HEK293 (cell line): ENCODE measurements around the gene NSG1.

Experiments used
- CTCF ChIA-PET: fragments of 350-600 bp; formaldehyde crosslinking; extraction: SDS; loops from one replicate; lab custom pipeline; 2021; ENCODE audit warnings: antibody characterized with exemption; lab: Yijun Ruan, JAX
- POLR2A ChIA-PET: fragments of 300-600 bp; formaldehyde crosslinking; extraction: SDS; loops from one replicate; lab custom pipeline; 2020; ENCODE audit warnings: antibody characterized with exemption, inconsistent platforms; lab: Yijun Ruan, JAX
- H3K27ac ChIP-seq: fragments of 200-500 bp; sonication (Bioruptor generic); 2 replicates; pipeline ENCODE4 v1.5.1; 2014; ENCODE audit warnings: low read depth, low read length, control low read depth, inconsistent platforms; ENCODE audit errors: extremely low read depth
- H3K36me3 ChIP-seq, 2 experiments: fragments of 200-500 bp in 1 of 2; sonication (Bioruptor generic) in 1 of 2; 1 replicate in 1 of 2; 2 replicates in 1 of 2; pipeline ENCODE4 v1.5.1; 2014 to 2017; ENCODE audit warnings: inconsistent platforms in 2 of 2, low read length in 2 of 2; ENCODE audit not compliant: control insufficient read depth in 2 of 2, insufficient read depth in 1 of 2
- H3K4me1 ChIP-seq: fragments of 200-500 bp; sonication (Bioruptor generic); 2 replicates; pipeline ENCODE4 v1.5.1; 2014; ENCODE audit warnings: mild to moderate bottlenecking, low read length, inconsistent platforms; ENCODE audit not compliant: control insufficient read depth, insufficient read depth
- H3K4me3 ChIP-seq: 2 replicates; pipeline ENCODE4 v1.5.1; 2011; ENCODE audit warnings: low read depth, mild to moderate bottlenecking, control low read depth, low read length, moderate library complexity
- H3K9me3 ChIP-seq: fragments of 200-500 bp; sonication (Bioruptor generic); 2 replicates; pipeline ENCODE4 v1.5.1; 2014; ENCODE audit warnings: low read depth, low read length, inconsistent platforms; ENCODE audit not compliant: control insufficient read depth, insufficient read depth
- EGR2 ChIP-seq: fragments of 450-650 bp; formaldehyde crosslinking; IDR thresholded peaks from 2 replicates; pipeline ENCODE4 v1.5.1; 2016; ENCODE audit warnings: low read depth, missing biosample characterization, missing genetic modification characterization
- HOXD13 ChIP-seq: sonication (generic); formaldehyde crosslinking; IDR thresholded peaks from 2 replicates; pipeline ENCODE4 v1.8.0; 2022; ENCODE audit warnings: missing genetic modification reagents, borderline replicate concordance
- KLF1 ChIP-seq: fragments of 450-650 bp; formaldehyde crosslinking; IDR thresholded peaks from 2 replicates; pipeline ENCODE4 v1.5.1; 2016; ENCODE audit warnings: missing biosample characterization, missing genetic modification characterization
- KLF7 ChIP-seq: fragments of 450-650 bp; formaldehyde crosslinking; IDR thresholded peaks from 2 replicates; pipeline ENCODE4 v1.5.1; 2016; ENCODE audit warnings: missing biosample characterization, missing genetic modification characterization, borderline replicate concordance
- OSR2 ChIP-seq: fragments of 450-650 bp; formaldehyde crosslinking; IDR thresholded peaks from 2 replicates; pipeline ENCODE4 v1.5.1; 2016; ENCODE audit warnings: missing biosample characterization, missing genetic modification characterization
- RBAK ChIP-seq: fragments of 450-650 bp; formaldehyde crosslinking; IDR thresholded peaks from 2 replicates; pipeline ENCODE4 v1.5.1; 2016; ENCODE audit warnings: missing biosample characterization, missing genetic modification characterization
- SCRT2 ChIP-seq: fragments of 450-650 bp; formaldehyde crosslinking; IDR thresholded peaks from 2 replicates; pipeline ENCODE4 v1.5.1; 2016; ENCODE audit warnings: missing biosample characterization, missing genetic modification characterization
- SP2 ChIP-seq: fragments of 450-650 bp; formaldehyde crosslinking; IDR thresholded peaks from 2 replicates; pipeline ENCODE4 v1.5.1; 2016; ENCODE audit warnings: missing biosample characterization, missing genetic modification characterization
- TRIM28 ChIP-seq: IDR thresholded peaks from 2 replicates; pipeline ENCODE4 v1.6.1; 2011; ENCODE audit warnings: low read length, control low read depth, borderline replicate concordance
- ZBTB44 ChIP-seq: fragments of 450-650 bp; IDR thresholded peaks from 2 replicates; pipeline ENCODE4 v1.5.1; 2018; ENCODE audit warnings: missing biosample characterization, mild to moderate bottlenecking, missing genetic modification characterization
- ZBTB49 ChIP-seq: fragments of 450-650 bp; formaldehyde crosslinking; IDR thresholded peaks from 2 replicates; pipeline ENCODE4 v1.5.1; 2016; ENCODE audit warnings: missing biosample characterization, missing genetic modification characterization, low read depth
- ZFP41 ChIP-seq: fragments of 450-650 bp; formaldehyde crosslinking; IDR thresholded peaks from 2 replicates; pipeline ENCODE4 v1.5.1; 2016; ENCODE audit warnings: missing biosample characterization, missing genetic modification characterization, borderline replicate concordance
- ZNF175 ChIP-seq: fragments of 450-650 bp; formaldehyde crosslinking; IDR thresholded peaks from 2 replicates; pipeline ENCODE4 v1.5.1; 2016; ENCODE audit warnings: missing biosample characterization, missing genetic modification characterization
- ZNF19 ChIP-seq: fragments of 450-650 bp; formaldehyde crosslinking; IDR thresholded peaks from 2 replicates; pipeline ENCODE4; 2016; ENCODE audit warnings: missing biosample characterization, missing genetic modification characterization, low read depth
- ZNF335 ChIP-seq: fragments of 450-650 bp; formaldehyde crosslinking; conservative IDR thresholded peaks from 2 replicates; pipeline ENCODE4 v1.5.1; 2016; ENCODE audit warnings: missing biosample characterization, missing genetic modification characterization
- ZNF341 ChIP-seq: fragments of 450-650 bp; formaldehyde crosslinking; IDR thresholded peaks from 2 replicates; pipeline ENCODE4; 2016; ENCODE audit warnings: low read depth, missing biosample characterization, missing genetic modification characterization
- ZNF416 ChIP-seq: fragments of 450-650 bp; formaldehyde crosslinking; IDR thresholded peaks from 2 replicates; pipeline ENCODE4 v1.5.1; 2016; ENCODE audit warnings: missing biosample characterization, missing genetic modification characterization
- ZNF48 ChIP-seq: fragments of 450-650 bp; formaldehyde crosslinking; IDR thresholded peaks from 2 replicates; pipeline ENCODE4 v1.5.1; 2016; ENCODE audit warnings: missing biosample characterization, missing genetic modification characterization
- ZNF488 ChIP-seq: fragments of 450-650 bp; formaldehyde crosslinking; IDR thresholded peaks from 2 replicates; pipeline ENCODE4 v1.5.1; 2016; ENCODE audit warnings: missing biosample characterization, missing genetic modification characterization
- ZNF514 ChIP-seq: fragments of 450-650 bp; formaldehyde crosslinking; IDR thresholded peaks from 2 replicates; pipeline ENCODE4 v1.5.1; 2016; ENCODE audit warnings: missing biosample characterization, missing genetic modification characterization
- ZNF561 ChIP-seq: fragments of 450-650 bp; IDR thresholded peaks from 2 replicates; pipeline ENCODE4 v1.5.1; 2018; ENCODE audit warnings: missing biosample characterization, missing genetic modification characterization, borderline replicate concordance
- ZNF654 ChIP-seq: fragments of 450-650 bp; formaldehyde crosslinking; IDR thresholded peaks from 2 replicates; pipeline ENCODE4 v1.5.1; 2016; ENCODE audit warnings: low read depth, missing biosample characterization, missing genetic modification characterization
- ZNF792 ChIP-seq: fragments of 450-650 bp; formaldehyde crosslinking; IDR thresholded peaks from 2 replicates; pipeline ENCODE4 v1.5.1; 2016; ENCODE audit warnings: missing biosample characterization, missing genetic modification characterization
- ZSCAN23 ChIP-seq: fragments of 450-650 bp; formaldehyde crosslinking; IDR thresholded peaks from 2 replicates; pipeline ENCODE4 v1.5.1; 2016; ENCODE audit warnings: missing biosample characterization, missing genetic modification characterization

Gene NSG1

DNA sequence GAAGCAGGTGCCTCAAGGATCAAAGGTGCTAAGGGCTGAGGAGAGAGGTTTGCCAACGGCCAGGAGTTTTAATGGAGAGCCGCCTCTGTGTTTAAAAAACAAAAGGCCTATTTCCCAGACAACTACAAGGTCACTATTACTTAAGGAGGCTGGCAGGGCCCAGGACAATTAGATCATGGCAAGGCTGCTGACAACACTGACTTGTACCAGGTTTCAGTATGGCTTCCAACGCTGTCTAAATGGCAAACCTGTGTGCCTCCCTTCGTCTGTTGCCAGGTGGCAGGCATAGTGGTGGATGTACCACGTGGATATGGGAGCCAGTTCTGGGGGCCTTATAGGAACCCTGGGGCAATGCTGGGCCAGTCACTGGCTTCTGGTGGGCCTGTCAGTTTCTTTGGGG, 41.0 kb downstream of the NSG1 start (continued):
- no peak for TF ChIP-seq ZBTB49 (tag by site-specific recombination)
- no peak for TF ChIP-seq ZNF792 (tag by site-specific recombination)

DNA sequence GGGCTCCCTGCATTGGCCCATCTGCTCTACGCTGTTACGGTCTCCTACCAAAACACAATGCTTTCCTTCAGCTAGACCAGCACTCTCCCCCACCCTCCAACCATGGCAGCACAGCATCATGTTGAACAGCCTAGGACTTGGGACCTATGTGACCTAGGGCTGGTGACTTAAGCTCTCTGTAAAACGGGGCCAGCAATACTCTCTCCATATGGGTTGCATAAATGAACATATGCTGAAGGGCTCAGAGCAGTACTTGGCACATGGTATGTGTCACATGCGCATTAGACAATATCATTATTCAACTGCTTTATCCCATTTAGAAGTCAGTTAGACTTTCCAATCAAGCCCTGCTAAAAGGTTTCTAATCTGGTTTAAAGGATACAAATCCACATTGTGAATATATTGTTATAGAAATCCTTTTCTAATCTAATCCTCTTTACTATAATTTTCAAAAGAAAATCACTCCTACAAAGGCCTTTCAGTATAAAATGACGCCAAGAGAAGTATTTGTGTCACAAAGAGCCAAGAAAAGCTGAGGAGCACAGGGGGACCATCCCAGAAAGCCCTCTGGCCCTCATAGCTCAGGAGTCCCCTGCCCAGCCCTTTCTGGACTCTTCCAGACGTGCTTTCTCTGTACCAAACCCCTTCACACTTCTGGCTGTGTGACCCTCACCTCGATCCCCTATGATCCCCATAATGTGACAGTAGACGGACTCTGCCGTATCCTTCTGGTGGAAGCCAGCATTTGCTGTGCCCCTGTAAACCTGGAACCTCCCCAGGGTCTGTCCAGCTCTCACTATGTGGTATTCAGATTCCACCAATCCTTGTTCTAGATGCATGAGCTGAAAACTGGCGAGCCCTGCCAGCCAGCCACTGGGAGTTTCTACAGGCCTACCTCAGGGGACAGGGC, 42.3 kb downstream of the NSG1 start:
- TF ChIP-seq ZNF514 (tag by site-specific recombination): no peak
- TF ChIP-seq ZNF175 (tag by site-specific recombination): no peak
- TF ChIP-seq ZNF48 (tag by site-specific recombination): no peak
- no peak for TF ChIP-seq KLF7 (tag by site-specific recombination)
- no peak for TF ChIP-seq ZNF19 (tag by site-specific recombination)
- TF ChIP-seq RBAK (tag by site-specific recombination): no peak
- no peak for TF ChIP-seq KLF1
- Histone ChIP-seq H3K4me3 (no peak overlapping the region), H3K36me3 (peaks cover 0 to 30% of the 10 kb centered on the region in 2 experiments; a peak in 1 of 3 replicates), H3K4me1 (no peaks in the 10 kb centered on the region), H3K27ac (no peak overlapping the region), H3K9me3 (no peaks in the 10 kb centered on the region)
- ChIA-PET CTCF (interaction anchor here (0.9 to 1.0 kb wide), 2 partner anchors 18 to 35 kb away, joined by 3 read pairs; no protein-coding TSS in a partner anchor), POLR2A (no interaction called here)

GRCh38 chr4:4430492-4431195, 43.7 kb downstream of the NSG1 start:
- Histone ChIP-seq H3K9me3 (no peaks in the 10 kb centered on the region), H3K4me3 (no peak overlapping the region), H3K4me1 (no peaks in the 10 kb centered on the region), H3K27ac (no peak overlapping the region), H3K36me3 (peaks cover 0 to 25% of the 10 kb centered on the region in 2 experiments; a peak in 1 of 3 replicates)
- CTCF ChIA-PET: interaction anchor here (0.5 to 2.2 kb wide), 15 partner anchors 13 to 1375 kb away, joined by 3 to 17 read pairs (median 3); partner anchors contain the start of gene TMEM128
- TF ChIP-seq ZFP41 (tag by site-specific recombination) (no peak), ZNF341 (tag by site-specific recombination) (no peak), HOXD13 (no peak), ZNF792 (tag by site-specific recombination) (no peak), KLF7 (tag by site-specific recombination) (no peak), ZNF561 (tag by site-specific recombination) (no peak), ZNF488 (no peak), ZSCAN23 (no peak), ZNF654 (tag by site-specific recombination) (0 out of 2 replicates have a peak, but pooled peaks have one; percentile 13), SCRT2 (tag by site-specific recombination) (peak; percentile 44; the same call in 1 of the 2 replicates), OSR2 (no peak), ZBTB44 (tag by site-specific recombination) (peak; percentile 13; the same call in 1 of the 2 replicates), TRIM28 (0 out of 2 replicates have a peak, but pooled peaks have one; percentile 25), ZNF416 (tag by site-specific recombination) (no peak), SP2 (tag by site-specific recombination) (no peak), EGR2 (tag by site-specific recombination) (no peak), ZNF335 (tag by site-specific recombination) (no peak)
- POLR2A ChIA-PET: no interaction called here
